GM19455 (cell line): ENCODE data around the gene WFIKKN1.

ENCODE experiments used
- ATAC-seq: cut with Tn5 transposase; IDR thresholded peaks from one replicate; pipeline ENCODE4 v1.9.1; 2021; ENCODE audit not compliant: unreplicated experiment

Gene WFIKKN1

DNA sequence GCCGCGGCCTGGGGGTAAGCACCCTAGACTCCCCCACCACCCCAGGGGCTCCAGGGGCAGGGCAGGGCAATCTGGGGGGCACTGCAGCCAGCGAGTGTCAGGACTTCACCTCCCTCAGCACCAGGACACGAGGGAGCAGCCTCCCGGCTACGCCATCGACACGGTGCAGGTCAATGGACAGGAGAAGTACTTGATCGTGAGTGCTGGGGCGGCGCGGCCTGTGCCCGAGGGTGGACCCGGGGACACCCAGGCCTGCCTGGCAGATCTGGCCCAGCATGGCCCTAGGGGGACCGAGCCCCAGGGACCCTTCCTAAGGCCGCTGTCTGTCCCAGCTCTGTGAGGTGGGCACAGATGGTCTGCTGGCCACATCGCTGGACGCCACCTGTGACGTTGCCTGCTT lies 41.6 kb downstream of the WFIKKN1 start:
- no peak for ATAC-seq

DNA sequence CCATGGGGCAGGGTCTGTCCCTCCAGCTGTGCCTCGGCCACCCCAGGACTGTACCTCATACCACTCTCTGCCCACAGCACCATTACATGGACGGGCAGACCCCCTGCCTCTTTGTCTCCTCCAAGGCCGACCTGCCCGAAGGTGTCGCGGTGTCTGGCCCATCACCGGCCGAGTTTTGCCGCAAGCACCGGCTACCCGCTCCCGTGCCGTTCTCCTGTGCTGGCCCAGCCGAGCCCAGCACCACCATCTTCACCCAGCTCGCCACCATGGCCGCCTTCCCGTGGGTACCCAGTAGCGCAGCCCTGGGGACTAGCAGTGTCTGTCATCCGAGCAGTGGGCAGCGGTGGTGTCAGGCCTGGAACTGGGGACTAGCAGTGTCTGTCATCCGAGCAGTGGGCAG lies 42.1 kb downstream of the WFIKKN1 start:
- ATAC-seq: no peak

DNA sequence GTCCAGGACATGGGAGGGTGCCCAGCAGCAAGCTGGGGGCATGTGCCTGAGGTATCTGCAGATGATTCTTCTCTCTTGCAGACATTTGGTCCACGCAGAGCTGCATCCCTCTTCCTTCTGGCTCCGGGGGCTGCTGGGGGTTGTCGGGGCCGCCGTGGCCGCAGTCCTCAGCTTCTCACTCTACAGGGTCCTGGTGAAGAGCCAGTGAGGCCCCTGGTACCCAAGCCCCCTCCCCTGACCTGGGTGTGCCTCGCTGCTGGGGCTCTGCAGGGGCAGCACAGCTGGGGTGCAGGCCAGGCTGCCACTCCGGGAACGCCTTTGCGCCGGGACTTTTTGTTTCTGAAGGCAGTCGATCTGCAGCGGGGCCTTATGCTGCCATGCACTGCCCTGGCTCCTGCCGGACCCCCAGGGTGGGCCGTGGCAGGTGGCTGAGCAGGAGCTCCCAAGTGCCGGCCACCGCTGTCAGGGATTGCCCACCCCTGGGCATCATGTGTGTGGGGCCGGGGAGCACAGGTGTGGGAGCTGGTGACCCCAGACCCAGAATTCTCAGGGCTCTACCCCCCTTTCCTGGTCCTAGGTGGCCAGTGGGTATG lies 42.7 kb downstream of the WFIKKN1 start:
- ATAC-seq: no peak

DNA sequence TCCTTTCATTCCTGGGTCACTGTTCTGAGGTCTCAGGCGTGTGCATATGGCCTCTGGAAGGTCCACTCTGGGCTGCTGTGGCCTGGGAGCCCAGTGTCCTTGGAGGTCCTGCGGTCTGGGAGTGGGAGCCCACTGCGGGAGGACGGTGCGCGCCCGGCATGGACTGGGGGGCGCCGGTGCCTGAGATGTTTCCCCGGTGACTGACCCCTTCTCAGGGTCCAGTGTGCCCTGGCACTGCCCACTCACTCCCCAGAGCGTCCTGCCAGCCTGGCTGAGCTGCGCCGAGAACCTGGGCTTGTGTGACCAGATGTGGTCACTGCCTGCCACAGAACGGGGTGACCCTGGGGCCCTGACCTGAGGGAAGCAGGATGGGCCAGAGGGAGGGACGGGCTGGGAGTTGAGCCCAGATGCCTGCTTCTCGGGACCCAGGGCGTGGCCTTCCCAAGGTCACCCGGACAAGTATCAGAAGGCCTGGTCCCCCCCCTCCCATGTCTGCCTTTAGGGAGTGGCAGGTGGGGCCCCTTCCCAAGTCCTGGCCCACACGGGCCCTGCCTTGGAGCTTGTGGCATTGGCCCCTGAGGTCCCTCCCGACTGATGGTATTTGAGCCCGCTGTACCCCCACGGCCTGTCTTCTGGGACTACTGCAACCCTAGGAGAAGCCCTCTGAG lies 43.6 kb downstream of the WFIKKN1 start:
- no peak for ATAC-seq

DNA sequence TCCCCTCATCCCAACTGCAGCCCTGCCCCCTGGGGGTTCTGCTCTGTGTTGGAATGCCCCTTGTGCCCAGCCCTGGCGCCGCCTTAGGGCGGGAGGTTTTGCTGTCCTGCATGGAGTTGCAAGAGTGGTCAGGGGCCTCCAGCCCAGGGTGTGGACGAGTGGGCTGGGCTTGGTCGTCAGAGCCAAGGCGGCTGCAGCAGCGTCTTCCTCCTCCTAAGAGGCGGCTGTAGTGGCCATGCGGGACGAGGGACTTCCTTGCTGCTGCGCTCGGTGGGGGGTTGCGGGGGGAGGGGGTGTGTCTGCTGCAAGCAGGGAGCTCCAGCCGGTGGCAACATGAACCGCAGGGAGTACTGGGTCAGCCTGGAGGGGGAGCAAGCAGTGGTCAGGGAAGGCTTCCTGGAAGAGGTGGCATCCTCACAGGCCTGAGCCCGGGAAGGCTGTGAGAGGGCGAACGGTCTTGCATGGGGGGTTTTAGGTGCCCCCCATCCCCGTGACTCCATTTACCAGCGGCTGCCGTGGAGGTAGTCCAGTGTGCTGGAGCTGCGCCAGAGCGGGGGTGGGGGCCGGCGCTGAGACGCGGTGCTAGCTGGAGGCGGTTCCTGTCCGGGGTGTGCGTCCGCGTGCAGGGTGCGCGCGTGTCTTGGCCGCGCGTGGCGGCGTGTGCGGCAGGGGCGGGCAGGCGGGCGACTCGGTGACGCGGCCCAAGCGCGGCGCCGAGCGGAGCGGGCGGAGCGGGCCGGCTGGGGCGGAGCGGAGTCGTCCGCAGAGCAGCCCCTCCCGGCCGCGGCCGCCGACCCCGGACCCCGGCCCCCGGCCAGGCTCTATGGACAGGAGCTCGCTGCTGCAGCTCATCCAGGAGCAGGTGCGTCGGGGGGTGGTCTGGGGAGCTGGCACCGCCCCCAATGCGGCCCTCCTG lies 44.4 kb downstream of the WFIKKN1 start, which contains the start of gene RHBDL1:
RHBDL1 (plus strand) TSS at position 704 of the 916 bp plus-strand sequence; CDS start at position 824, 120 bp downstream.
- ATAC-seq: no peak

DNA sequence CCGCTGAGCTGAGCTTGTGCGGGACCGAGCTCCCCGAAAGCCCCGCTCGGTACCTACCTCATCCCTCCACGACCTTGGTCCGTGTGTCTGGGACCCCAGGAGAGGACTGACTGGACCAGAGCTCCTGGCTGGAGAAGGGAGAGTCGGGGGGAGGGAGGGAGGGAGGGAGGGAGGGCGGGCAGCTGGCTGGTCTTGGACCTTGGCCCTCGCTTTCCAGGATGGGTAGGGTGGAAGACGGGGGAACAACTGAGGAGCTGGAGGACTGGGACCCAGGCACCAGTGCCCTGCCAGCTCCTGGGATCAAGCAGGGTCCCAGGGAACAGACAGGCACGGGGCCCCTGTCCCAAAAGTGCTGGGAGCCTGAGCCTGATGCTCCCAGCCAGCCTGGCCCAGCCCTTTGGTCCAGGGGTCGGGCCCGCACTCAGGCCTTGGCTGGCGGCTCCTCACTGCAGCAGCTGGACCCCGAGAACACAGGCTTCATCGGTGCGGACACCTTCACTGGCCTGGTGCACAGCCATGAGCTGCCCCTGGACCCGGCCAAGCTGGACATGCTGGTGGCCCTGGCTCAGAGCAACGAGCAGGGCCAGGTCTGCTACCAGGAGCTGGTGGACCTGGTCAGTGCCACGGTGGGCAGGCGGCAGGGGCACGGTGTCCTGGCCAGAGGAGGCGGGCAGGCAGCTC lies 45.2 kb downstream of the WFIKKN1 start:
- ATAC-seq: no peak

DNA sequence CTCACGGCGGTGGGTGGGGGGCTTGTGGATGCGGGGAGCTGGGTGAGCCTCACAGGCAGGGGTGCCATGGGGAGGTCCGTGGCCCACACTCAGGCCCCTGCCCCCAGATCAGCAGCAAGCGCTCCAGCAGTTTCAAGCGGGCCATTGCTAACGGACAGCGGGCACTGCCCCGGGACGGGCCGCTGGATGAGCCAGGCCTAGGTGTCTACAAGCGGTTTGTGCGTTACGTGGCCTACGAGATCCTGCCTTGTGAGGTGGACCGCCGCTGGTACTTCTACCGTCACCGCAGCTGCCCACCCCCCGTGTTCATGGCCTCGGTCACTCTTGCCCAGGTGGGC lies 45.7 kb downstream of the WFIKKN1 start:
- ATAC-seq: no peak

DNA sequence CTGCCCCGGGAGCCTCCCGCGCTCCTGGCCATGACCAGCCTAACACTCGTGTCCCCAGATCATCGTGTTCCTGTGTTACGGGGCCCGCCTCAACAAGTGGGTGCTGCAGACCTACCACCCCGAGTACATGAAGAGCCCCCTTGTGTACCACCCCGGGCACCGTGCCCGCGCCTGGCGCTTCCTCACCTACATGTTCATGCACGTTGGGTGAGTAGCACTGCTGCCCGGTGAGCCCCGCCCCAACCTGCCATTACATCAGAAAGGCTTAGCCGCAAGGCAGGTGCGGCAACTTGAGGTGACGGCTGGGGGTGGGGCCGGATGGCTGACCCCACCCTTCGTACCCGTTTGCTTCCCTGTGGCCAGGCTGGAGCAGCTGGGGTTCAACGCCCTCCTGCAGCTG lies 46.1 kb downstream of the WFIKKN1 start:
- no peak for ATAC-seq

DNA sequence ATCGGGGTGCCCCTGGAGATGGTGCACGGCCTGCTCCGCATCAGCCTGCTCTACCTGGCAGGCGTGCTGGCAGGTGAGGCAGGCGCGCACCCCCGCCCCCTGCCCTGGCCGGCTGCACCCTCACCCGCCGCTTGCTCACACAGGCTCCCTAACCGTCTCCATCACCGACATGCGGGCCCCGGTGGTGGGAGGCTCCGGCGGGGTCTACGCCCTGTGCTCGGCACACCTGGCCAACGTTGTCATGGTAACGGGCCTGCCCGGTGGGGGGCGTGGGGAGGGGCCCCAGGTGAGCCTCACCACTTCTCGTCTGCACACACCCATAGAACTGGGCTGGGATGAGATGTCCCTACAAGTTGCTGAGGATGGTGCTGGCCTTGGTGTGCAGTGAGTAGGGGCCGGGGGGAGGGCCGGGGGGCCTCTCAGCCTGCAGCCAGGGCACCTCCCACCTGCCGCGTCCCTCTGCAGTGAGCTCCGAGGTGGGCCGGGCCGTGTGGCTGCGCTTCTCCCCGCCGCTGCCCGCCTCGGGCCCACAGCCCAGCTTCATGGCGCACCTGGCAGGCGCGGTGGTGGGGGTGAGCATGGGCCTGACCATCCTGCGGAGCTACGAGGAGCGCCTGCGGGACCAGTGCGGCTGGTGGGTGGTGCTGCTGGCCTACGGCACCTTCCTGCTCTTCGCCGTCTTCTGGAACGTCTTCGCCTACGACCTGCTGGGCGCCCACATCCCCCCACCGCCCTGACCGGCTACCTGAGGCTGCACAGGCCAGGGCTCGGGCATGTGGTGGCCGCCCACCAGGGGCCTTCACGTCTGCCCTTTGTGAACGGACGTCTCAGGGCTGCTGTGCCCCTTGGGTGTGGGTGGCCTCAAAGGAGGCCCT lies 46.8 kb downstream of the WFIKKN1 start:
- no peak for ATAC-seq

DNA sequence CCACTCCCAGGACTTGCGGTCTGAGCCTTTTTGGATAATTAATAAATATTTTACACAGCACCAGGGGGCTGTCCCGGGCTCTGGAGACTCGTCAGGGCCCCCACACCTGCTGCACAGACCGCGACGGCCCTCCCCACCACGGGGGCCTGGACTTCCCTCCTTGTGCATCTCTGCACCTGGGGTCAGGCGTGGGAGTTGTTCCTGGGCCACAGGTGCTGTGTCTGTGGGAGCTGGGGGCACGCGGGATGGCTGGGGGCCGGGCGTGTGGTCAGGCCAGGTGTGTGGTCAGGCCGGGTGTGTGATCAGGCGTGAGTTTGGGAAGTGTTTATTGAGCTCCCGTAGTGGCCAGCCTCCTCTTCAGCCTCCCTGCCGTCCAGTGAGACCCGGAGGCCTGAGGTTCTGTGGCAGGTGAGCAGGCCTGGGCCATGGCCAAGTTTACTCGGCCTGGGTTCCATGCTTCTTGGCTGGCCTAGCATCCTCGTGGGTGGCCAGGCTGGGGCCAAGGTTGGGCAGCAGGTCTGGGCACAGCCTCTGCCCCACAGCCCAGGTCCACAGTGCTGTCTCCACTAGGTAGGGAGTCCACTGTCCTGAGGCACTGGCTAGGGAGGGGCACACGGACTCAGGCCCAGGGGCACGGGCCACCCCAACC lies 47.5 kb downstream of the WFIKKN1 start:
- no peak for ATAC-seq

DNA sequence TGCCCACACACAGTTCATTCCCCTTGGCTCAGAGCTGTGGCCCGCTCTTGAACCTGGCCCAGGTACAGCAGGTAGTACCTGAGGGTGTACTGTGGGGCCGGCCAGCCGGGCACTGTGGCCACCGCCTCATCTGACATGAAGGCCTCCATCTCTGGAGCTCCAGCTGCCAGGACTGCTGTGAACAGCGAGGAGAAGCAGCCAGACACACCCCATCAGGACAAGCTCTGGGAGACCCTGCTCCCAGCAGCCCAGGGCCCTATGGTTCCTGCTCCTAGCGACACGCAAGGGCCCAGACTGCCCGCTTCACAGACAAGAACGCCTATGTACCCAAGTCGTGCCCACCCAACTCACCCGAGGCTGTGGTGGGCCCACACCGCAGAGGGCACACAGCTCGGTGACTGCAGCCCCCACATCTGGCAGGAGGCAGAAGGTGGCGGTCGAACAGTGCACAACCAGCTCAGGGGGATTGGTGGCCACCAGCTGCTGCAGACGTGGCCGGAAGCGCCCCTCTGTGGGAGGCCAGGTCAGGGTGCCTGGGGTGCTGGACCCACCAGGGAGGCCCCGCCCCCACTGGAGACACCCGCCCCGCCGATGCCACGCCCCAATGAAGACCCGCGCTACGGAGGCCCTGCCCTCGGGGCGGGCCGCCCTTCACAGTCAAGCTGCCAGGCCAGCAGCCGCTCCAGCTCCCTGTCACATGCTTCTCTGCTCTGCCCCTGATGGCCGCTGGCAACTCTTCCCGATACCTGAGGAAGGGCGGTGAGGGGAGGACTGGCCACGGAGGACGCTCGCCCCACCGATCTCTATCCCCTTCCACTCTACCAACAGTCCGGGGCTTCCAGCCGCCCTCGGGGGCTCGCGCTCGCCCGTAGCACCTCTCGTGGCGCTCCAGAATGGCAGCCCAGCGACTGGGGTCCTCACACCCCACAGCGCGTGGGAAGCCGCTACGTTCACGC lies 48.4 kb downstream of the WFIKKN1 start:
- ATAC-seq: no peak

DNA sequence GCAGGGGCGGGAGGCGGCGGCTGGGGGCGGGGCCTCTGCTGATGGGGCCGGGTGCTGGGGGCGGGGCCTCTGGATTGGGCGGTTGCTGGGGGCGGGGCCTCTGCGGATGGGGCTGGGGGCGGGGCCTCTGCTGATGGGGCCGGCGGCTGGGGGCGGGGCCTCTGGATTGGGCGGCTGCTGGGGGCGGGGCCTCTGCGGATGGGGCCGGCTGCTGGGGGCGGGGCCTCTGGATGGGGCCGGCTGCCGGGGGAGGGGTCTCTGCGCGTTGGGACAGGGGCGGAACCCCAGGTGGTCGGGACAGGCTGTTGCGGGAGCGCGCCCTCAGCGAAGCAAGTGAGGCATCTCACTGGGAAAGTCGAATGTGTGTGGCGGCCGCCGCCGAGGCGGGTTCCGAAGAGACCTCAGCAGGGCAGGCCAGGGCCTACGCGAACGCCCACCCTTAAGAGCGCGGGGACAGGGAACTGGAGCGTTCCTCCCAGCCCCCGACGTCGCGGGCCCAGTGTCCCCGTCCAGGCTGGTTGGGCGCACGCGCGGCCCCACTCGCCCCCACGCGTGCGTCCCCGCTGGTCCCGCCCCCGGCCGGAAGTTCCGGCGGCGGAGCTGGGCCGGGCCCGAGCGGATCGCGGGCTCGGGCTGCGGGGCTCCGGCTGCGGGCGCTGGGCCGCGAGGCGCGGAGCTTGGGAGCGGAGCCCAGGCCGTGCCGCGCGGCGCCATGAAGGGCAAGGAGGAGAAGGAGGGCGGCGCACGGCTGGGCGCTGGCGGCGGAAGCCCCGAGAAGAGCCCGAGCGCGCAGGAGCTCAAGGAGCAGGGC lies 49.2 kb downstream of the WFIKKN1 start, which contains the start of gene STUB1:
STUB1 (plus strand) TSS at position 597 of the 811 bp plus-strand sequence; CDS start at position 713, 116 bp downstream.
- ATAC-seq: no peak

DNA sequence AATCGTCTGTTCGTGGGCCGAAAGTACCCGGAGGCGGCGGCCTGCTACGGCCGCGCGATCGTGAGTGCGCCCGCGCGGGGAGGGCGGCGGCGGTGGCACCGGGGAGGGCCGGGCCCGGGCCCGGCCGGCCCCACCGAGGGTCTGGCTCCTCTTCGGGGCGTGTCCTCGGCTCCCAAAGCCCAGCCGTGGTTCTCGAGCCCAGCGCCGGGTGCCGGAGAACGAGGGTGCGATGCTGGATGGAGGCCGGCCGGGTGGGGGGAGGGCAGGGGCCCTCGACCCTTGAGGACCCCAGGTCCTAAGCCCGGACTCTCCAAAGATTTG lies 49.8 kb downstream of the WFIKKN1 start:
- no peak for ATAC-seq

DNA sequence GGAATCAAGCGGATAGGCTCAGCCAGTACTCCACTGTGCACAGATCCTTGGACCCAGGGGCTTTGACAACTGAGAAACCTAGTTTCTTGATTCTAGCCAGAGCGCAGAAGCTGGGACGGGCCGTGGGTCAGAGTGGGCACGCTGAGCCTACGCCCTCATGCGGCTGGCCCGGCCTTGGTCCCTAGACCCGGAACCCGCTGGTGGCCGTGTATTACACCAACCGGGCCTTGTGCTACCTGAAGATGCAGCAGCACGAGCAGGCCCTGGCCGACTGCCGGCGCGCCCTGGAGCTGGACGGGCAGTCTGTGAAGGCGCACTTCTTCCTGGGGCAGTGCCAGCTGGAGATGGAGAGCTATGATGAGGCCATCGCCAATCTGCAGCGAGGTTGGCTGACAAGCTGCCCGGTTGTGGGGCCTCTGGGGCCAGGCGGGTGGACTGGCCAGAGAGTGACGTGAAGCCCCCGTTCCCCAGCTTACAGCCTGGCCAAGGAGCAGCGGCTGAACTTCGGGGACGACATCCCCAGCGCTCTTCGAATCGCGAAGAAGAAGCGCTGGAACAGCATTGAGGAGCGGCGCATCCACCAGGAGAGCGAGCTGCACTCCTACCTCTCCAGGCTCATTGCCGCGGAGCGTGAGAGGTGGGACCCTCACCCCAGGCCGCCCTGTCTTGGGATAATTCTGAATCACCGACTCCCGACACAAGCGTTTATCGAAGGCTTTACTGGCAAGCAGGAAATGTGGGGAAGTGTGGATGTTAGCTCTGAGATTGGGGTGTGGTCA lies 50.4 kb downstream of the WFIKKN1 start:
- no peak for ATAC-seq

DNA sequence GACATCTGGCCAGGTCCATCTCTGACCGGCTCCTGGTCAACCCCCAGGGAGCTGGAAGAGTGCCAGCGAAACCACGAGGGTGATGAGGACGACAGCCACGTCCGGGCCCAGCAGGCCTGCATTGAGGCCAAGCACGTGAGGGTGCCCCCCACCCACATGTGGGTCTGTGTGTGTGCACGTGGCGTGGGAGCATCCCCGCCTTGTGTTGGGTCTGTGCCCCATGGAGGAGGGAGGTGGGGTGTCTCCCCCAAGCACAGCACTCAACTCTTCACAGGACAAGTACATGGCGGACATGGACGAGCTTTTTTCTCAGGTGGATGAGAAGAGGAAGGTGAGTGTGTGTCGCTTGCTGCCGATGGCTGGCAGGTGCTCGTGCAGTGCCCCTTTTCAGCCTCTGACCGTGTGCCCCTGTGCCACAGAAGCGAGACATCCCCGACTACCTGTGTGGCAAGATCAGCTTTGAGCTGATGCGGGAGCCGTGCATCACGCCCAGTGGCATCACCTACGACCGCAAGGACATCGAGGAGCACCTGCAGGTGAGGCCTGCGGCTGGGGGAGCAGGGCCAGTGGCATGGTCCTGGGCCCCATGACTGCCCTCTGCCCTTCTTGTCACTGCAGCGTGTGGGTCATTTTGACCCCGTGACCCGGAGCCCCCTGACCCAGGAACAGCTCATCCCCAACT lies 51.1 kb downstream of the WFIKKN1 start:
- ATAC-seq: no peak

DNA sequence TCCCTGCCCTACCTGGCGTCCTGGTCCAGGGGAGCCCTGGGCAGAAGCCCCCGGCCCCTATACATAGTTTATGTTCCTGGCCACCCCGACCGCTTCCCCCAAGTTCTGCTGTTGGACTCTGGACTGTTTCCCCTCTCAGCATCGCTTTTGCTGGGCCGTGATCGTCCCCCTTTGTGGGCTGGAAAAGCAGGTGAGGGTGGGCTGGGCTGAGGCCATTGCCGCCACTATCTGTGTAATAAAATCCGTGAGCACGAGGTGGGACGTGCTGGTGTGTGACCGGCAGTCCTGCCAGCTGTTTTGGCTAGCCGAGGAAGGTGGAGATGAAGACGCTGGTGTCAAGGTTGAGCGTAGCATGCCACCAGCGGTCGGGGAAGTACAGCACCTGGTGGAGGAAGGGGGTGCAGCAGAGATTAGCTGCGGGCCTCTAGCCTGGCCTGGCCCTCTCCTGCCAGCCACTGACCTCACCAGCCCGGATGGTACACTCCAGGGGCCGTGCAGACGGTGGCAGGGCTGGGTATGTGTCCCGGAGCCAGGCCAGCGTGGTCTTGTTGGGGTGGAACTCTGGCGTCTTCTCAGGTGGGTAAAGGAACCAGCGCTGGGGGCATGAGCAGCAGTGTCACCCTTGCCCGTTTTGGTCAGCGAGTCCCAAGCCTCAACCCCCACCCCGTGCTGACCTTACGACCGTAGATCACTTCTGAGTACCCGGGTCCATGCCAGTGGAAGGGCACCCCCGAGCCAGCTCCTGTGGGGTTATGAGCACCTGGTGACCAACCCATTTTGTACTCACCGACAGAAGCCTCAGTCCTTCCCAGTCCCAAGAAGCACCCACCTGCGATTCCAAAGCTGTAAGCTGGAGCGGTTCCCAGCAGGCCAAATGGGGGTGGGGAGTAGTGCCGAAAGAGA lies 52.0 kb downstream of the WFIKKN1 start:
- ATAC-seq: no peak
